SK-N-MC (cell line): Measurements from ENCODE around the gene SCNN1G.

Experiments
- EZH2 ChIP-seq: fragments of 200-600 bp; sonication (generic); IDR thresholded peaks from one replicate; pipeline ENCODE4 v1.6.1; 2017; ENCODE audit warnings: antibody characterized with exemption
- FOXP2 ChIP-seq: optimal IDR thresholded peaks from 2 replicates; pipeline ENCODE3; 2011; ENCODE audit warnings: mild to moderate bottlenecking, moderate library complexity; ENCODE audit not compliant: insufficient read depth; ENCODE audit errors: extremely low read length, control extremely low read depth
- POLR2AphosphoS5 ChIP-seq: IDR thresholded peaks from 2 replicates; pipeline ENCODE4 v1.6.1; 2012; ENCODE audit warnings: mild to moderate bottlenecking, low read depth, low read length, borderline replicate concordance

DNA sequence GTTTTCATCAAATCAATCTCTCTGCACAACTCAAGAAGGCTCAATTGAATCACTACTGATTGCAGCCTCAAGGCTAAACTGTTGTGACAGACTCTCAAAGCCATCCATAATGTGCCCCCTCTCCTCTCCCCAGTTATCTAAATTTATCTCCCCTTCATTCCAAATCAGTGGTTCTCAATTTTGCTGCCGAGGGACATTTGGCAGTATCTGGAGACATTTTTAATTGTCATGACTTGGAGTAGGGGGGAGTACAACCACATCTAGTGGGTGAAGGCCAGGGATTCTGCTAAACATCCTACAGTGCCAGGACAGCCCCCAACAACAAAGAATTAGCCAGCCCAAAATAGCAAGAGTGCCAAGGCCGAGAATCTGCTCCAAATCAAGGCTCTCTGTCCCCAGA lies 42.4 kb upstream of the SCNN1G start:
- TF ChIP-seq EZH2 (no peak), POLR2AphosphoS5 (no peak), FOXP2 (no peak)
